Liver (tissue), 9 donors: Measurements from ENCODE around the gene FREM2. TPM values are rescaled to one million over a fixed set of nuclear protein-coding genes. Genes with fewer than 3 reads are reported as not detected.

ENCODE experiments used
- DNase-seq: peaks from one replicate; pipeline ENCODE4 v3.0.0-alpha.2; 2017; ENCODE audit warnings: low spot score
- H3K27ac ChIP-seq, 2 donors: one replicate each; pipeline ENCODE4 v1.7.0; 2013; ENCODE audit warnings: inconsistent platforms in 2 of 2, low read length in 2 of 2, control low read depth in 1 of 2, low read depth in 1 of 2, mild to moderate bottlenecking in 1 of 2
- H3K27me3 ChIP-seq, 4 donors: one replicate each; pipeline versions ENCODE4 v1.6.1 to v1.7.0; 2013; ENCODE audit warnings: low read length in 3 of 4, inconsistent platforms in 1 of 4, mild to moderate bottlenecking in 1 of 4, moderate library complexity in 1 of 4; ENCODE audit not compliant: control insufficient read depth in 4 of 4, insufficient read depth in 4 of 4
- H3K36me3 ChIP-seq, 4 donors: one replicate each; pipeline versions ENCODE4 v1.6.1 to v1.7.0; 2013; ENCODE audit warnings: low read length in 3 of 4, mild to moderate bottlenecking in 3 of 4, low read depth in 1 of 4, moderate library complexity in 1 of 4; ENCODE audit not compliant: control insufficient read depth in 4 of 4, insufficient read depth in 3 of 4
- H3K4me1 ChIP-seq, 4 donors: one replicate each; pipeline versions ENCODE4 v1.6.1 to v1.7.0; 2013; ENCODE audit warnings: low read length in 3 of 4, mild to moderate bottlenecking in 3 of 4, moderate library complexity in 1 of 4; ENCODE audit not compliant: control insufficient read depth in 4 of 4, insufficient read depth in 4 of 4
- H3K4me3 ChIP-seq, 3 donors: one replicate each; pipeline versions ENCODE4 v1.6.1 to v1.7.0; 2013; ENCODE audit warnings: low read length in 3 of 3, control low read depth in 1 of 3, low read depth in 1 of 3, mild to moderate bottlenecking in 1 of 3
- H3K9ac ChIP-seq, 2 donors: one replicate each; pipeline ENCODE4 v1.7.0; 2013; ENCODE audit warnings: low read length in 2 of 2, mild to moderate bottlenecking in 2 of 2, moderate library complexity in 2 of 2, control low read depth in 1 of 2, low read depth in 1 of 2
- H3K9me3 ChIP-seq, 4 donors: one replicate each; pipeline versions ENCODE4 v1.6.1 to v1.7.0; 2013; ENCODE audit warnings: low read length in 3 of 4; ENCODE audit not compliant: control insufficient read depth in 4 of 4
- ATF3 ChIP-seq: IDR thresholded peaks from 2 replicates; pipeline ENCODE4 v1.6.1; 2016; ENCODE audit warnings: antibody characterized with exemption
- CTCF ChIP-seq: fragments of 150-350 bp; IDR thresholded peaks from 2 replicates; pipeline ENCODE4 v1.5.1; 2017; ENCODE audit warnings: improper control_type of control experiment, low read depth, low read length; ENCODE audit not compliant: missing input control
- EGR1 ChIP-seq, 2 donors: IDR thresholded peaks; 2 replicates each; pipeline ENCODE4 v1.6.1; 2016 to 2018; ENCODE audit warnings: antibody characterized with exemption in 2 of 2, low read depth in 2 of 2
- FOXA2 ChIP-seq: IDR thresholded peaks from 2 replicates; pipeline ENCODE4 v1.6.1; 2016; ENCODE audit warnings: antibody characterized with exemption
- GABPA ChIP-seq, 2 donors: IDR thresholded peaks in 1 of 2; conservative IDR thresholded peaks in 1 of 2; 2 replicates each; pipeline ENCODE4 v1.6.1; 2016; ENCODE audit warnings: antibody characterized with exemption in 2 of 2, mild to moderate bottlenecking in 1 of 2, moderate library complexity in 1 of 2
- HNF4A ChIP-seq, 2 donors: conservative IDR thresholded peaks; 2 replicates each; pipeline ENCODE4 v1.6.1; 2016; ENCODE audit warnings: antibody characterized with exemption in 2 of 2, mild to moderate bottlenecking in 2 of 2
- HNF4G ChIP-seq: IDR thresholded peaks from 2 replicates; pipeline ENCODE4 v1.6.1; 2016; ENCODE audit warnings: antibody characterized with exemption
- JUND ChIP-seq, 2 donors: IDR thresholded peaks; 2 replicates each; pipeline ENCODE4 v1.6.1; 2016; ENCODE audit warnings: antibody characterized with exemption in 2 of 2
- MAX ChIP-seq: IDR thresholded peaks from 2 replicates; pipeline ENCODE4 v1.6.1; 2016; ENCODE audit warnings: antibody characterized with exemption
- RAD21 ChIP-seq, 2 donors: IDR thresholded peaks; 2 replicates each; pipeline ENCODE4 v1.6.1; 2016; ENCODE audit warnings: antibody characterized with exemption in 2 of 2, mild to moderate bottlenecking in 2 of 2
- REST ChIP-seq: IDR thresholded peaks from 2 replicates; pipeline ENCODE4 v1.6.1; 2016; ENCODE audit warnings: antibody characterized with exemption, mild to moderate bottlenecking
- SP1 ChIP-seq: IDR thresholded peaks from 2 replicates; pipeline ENCODE4 v1.6.1; 2018; ENCODE audit warnings: antibody characterized with exemption, mild to moderate bottlenecking
- TAF1 ChIP-seq: conservative IDR thresholded peaks from 2 replicates; pipeline ENCODE4 v1.6.1; 2016; ENCODE audit warnings: antibody characterized with exemption, mild to moderate bottlenecking
- YY1 ChIP-seq: IDR thresholded peaks from 2 replicates; pipeline ENCODE4 v1.6.1; 2016; ENCODE audit warnings: antibody characterized with exemption, mild to moderate bottlenecking
- ZBTB33 ChIP-seq: IDR thresholded peaks from 2 replicates; pipeline ENCODE4 v1.6.1; 2016; ENCODE audit warnings: antibody characterized with exemption
- WGBS: extraction: QIAGEN DNeasy Blood & Tissue Kit; methylation state at CpG from one replicate; pipeline ENCODE4 v1.1.7; 2013; 5-methylcytosine and 5-hydroxymethylcytosine counted together
- polyA plus RNA-seq, 2 donors: library from polyadenylated mRNA; stranded (reverse) in 1 of 2; unstranded in 1 of 2; fragments of 200-250 nt in 1 of 2; fragments of >200 nt in 1 of 2; fragmentation: Nextera tagmentation in 1 of 2; extraction: Ambion mirVana in 1 of 2; gene quantifications; one replicate each; pipeline versions ENCODE4 v1.2.1 to v1.2.3, GENCODE V29; 2013 to 2015
- total RNA-seq, 2 donors: library from RNA; depleted of rRNA; stranded (reverse); fragments of >200 nt; gene quantifications; one replicate each; pipeline ENCODE4 v1.2.3, GENCODE V29; 2014
- donor health status: healthy.
- donor health status: healthy.
- donor health status: healthy.
- donor health status: healthy.
- donor health status: healthy.

The FREM2 gene
- total and polyA plus RNA-seq, 4 donors, result 0.17 to 1.7 (median 0.37) TPM

- H3K4me1 ChIP-seq, result no peaks in the 10 kb centered on the region
- TF ChIP-seq REST (no peak), RAD21 (IDR thresholded peaks at IDR 0.05) (no peak), ATF3 (no peak), YY1 (no peak), CTCF (no peak), TAF1 (no peak), JUND (IDR thresholded peaks at IDR 0.05) (no peak), ZBTB33 (no peak), FOXA2 (no peak), MAX (no peak), HNF4A (conservative IDR thresholded peaks at IDR 0.05) (no peak), GABPA (IDR thresholded peaks at IDR 0.05 in 1 of 2, conservative IDR thresholded peaks at IDR 0.05 in 1 of 2) (no peak), SP1 (no peak), EGR1 (IDR thresholded peaks at IDR 0.05; ENCODE audit: low read depth in 2 of 2) (no peak)
- no peaks in the 10 kb centered on the region for H3K9me3 ChIP-seq
- H3K36me3 ChIP-seq, result no peaks in the 10 kb centered on the region
- no peak for DNase-seq
- WGBS, result 91% methylated on average over 2 of the region's 2 CpGs
- H3K4me3 ChIP-seq, result no peak overlapping the region
- H3K27ac ChIP-seq, result no peak overlapping the region
- no peak overlapping the region for H3K9ac ChIP-seq
- H3K27me3 ChIP-seq, result peaks cover 0 to 10% (median 0%) of the 10 kb centered on the region in 4 donors
Measured at GRCh38 chr13:38664906-38665305, 22.0 kb upstream of the FREM2 start.

GRCh38 chr13:38667526-38668109, 19.3 kb upstream of the FREM2 start:
- Histone ChIP-seq H3K27ac (no peak overlapping the region), H3K4me3 (no peak overlapping the region), H3K9me3 (no peaks in the 10 kb centered on the region), H3K36me3 (no peaks in the 10 kb centered on the region), H3K9ac (no peak overlapping the region), H3K27me3 (peaks cover 0 to 10% (median 0%) of the 10 kb centered on the region in 4 donors), H3K4me1 (peaks cover 0 to 2% (median 0%) of the 10 kb centered on the region in 4 donors)
- DNase-seq, result no peak
- 82% methylated on average over 6 of the region's 6 CpGs for WGBS
- TF ChIP-seq HNF4G, result no peak
